GM12873 (cell line): ENCODE measurements around the gene ACVR1C.

Source experiments
- CTCF ChIP-seq: IDR thresholded peaks from 2 replicates; pipeline ENCODE4 v1.5.1; 2012; ENCODE audit warnings: low read depth, mild to moderate bottlenecking, moderate library complexity, low read length, control low read depth; ENCODE audit not compliant: insufficient read depth; ENCODE audit errors: missing control alignments

Gene ACVR1C

GRCh38 chr2:157479081-157480027, 149.3 kb downstream of the ACVR1C start:
- TF ChIP-seq CTCF, result no peak

- TF ChIP-seq CTCF, result no peak
Observed at GRCh38 chr2:157477919-157478318, 150.7 kb downstream of the ACVR1C start.

- no peak for TF ChIP-seq CTCF
Observed at GRCh38 chr2:157476953-157477709, 151.5 kb downstream of the ACVR1C start.
